GM18873 (cell line): ENCODE measurements around the gene TNS3.

Experiments
- ATAC-seq: cut with Tn5 transposase; IDR thresholded peaks from one replicate; pipeline ENCODE4 v1.9.1; 2021; ENCODE audit warnings: mild to moderate bottlenecking, moderate library complexity, moderate number of reproducible peaks; ENCODE audit not compliant: unreplicated experiment, low FRiP score

TNS3 gene

GRCh38 chr7:47358357-47358756, 223.6 kb downstream of the TNS3 start:
- ATAC-seq: no peak

GRCh38 chr7:47357863-47358262, 224.0 kb downstream of the TNS3 start:
- ATAC-seq: no peak

- no peak for ATAC-seq
These were observed 224.6 kb downstream of the TNS3 start for GRCh38 chr7:47357361-47357760.

GRCh38 chr7:47356261-47356660, 225.7 kb downstream of the TNS3 start:
- no peak for ATAC-seq

- ATAC-seq: no peak
These were observed 226.2 kb downstream of the TNS3 start for GRCh38 chr7:47355684-47356083.

GRCh38 chr7:47354831-47355541, 226.9 kb downstream of the TNS3 start:
- no peak for ATAC-seq

GRCh38 chr7:47354071-47354470, 227.8 kb downstream of the TNS3 start:
- no peak for ATAC-seq

GRCh38 chr7:47352394-47352968, 229.4 kb downstream of the TNS3 start:
- ATAC-seq: no peak

GRCh38 chr7:47351233-47352154, 230.4 kb downstream of the TNS3 start:
- ATAC-seq: no peak

GRCh38 chr7:47350425-47350824, 231.5 kb downstream of the TNS3 start:
- no peak for ATAC-seq

- no peak for ATAC-seq
These were observed 232.5 kb downstream of the TNS3 start for GRCh38 chr7:47349401-47349800.

GRCh38 chr7:47347816-47348385, 234.0 kb downstream of the TNS3 start:
- no peak for ATAC-seq

GRCh38 chr7:47347346-47347745, 234.6 kb downstream of the TNS3 start:
- no peak for ATAC-seq

- no peak for ATAC-seq
These were observed 235.5 kb downstream of the TNS3 start for GRCh38 chr7:47346377-47346914.

- no peak for ATAC-seq
These were observed 236.0 kb downstream of the TNS3 start for GRCh38 chr7:47345857-47346298.

GRCh38 chr7:47344171-47344955, 237.5 kb downstream of the TNS3 start:
- no peak for ATAC-seq

- no peak for ATAC-seq
These were observed 238.9 kb downstream of the TNS3 start for GRCh38 chr7:47343061-47343455.

GRCh38 chr7:47342296-47343060, 239.4 kb downstream of the TNS3 start:
- no peak for ATAC-seq

- ATAC-seq: no peak
These were observed 241.4 kb downstream of the TNS3 start for GRCh38 chr7:47340517-47340916.
